K562 (cell line): Measurements from ENCODE around the gene LYSMD4. TPM values are rescaled to one million over a fixed set of nuclear protein-coding genes. Genes with fewer than 3 reads are reported as not detected.

Experiments used
- ATAC-seq: fragments of 200-7000 bp; cut with Tn5 transposase; 3 replicates; pipeline ENCODE4 v1.9.1; 2020; ENCODE audit warnings: moderate library complexity
- BruUV-seq: library from RNA; stranded (reverse); fragments of 400-500 nt; replicated peaks from 2 replicates; lab custom pipeline; 2021; lab: Mats Ljungman, UMichigan
- CTCF ChIA-PET: fragments of 300-600 bp; formaldehyde crosslinking; extraction: SDS; loops from one replicate; lab custom pipeline; 2021; ENCODE audit warnings: low intra/inter-chr PET ratio; lab: Yijun Ruan, JAX
- POLR2A ChIA-PET: fragments of 300-600, 350-650 bp; sonication (Branson Sonifier 250); formaldehyde crosslinking; extraction: SDS; loops from one replicate; lab custom pipeline; 2021; ENCODE audit warnings: antibody characterized with exemption, inconsistent platforms; lab: Yijun Ruan, JAX
- DNase-seq, 4 experiments: peaks; one replicate each; pipeline versions ENCODE4 v3.0.0 to v3.0.0-alpha.2; 2011 to 2018; ENCODE audit warnings: low spot score in 3 of 4, mixed read lengths in 3 of 4; ENCODE audit errors: extremely low read depth in 1 of 4
- FAIRE-seq: peaks from 2 replicates; lab custom pipeline; 2011; peaks lifted over from hg19 to GRCh38; lab: Jason Lieb, UNC
- H2AFZ ChIP-seq: 2 replicates; pipeline ENCODE4 v1.6.0; 2011; ENCODE audit warnings: low read depth, low read length, control low read depth, inconsistent platforms
- H3K27ac ChIP-seq: fragments of 200-600 bp; 3 replicates; pipeline ENCODE4 v1.8.0; 2011; ENCODE audit warnings: low read depth, mild to moderate bottlenecking, control low read depth, inconsistent platforms, low read length, moderate library complexity, mixed read lengths; ENCODE audit errors: extremely low read depth
- H3K27me3 ChIP-seq, 2 experiments: fragments of 300-600 bp in 1 of 2; 2 replicates in 1 of 2; 3 replicates in 1 of 2; pipeline versions ENCODE4 v1.6.0 to v1.8.0; 2011; ENCODE audit warnings: inconsistent platforms in 2 of 2, low read length in 2 of 2, mild to moderate bottlenecking in 1 of 2, mixed read lengths in 1 of 2, moderate library complexity in 1 of 2; ENCODE audit not compliant: control insufficient read depth in 2 of 2, insufficient read depth in 2 of 2
- H3K36me3 ChIP-seq: fragments of 300-600 bp; 3 replicates; pipeline ENCODE4 v1.8.0; 2011; ENCODE audit warnings: mild to moderate bottlenecking, low read length, inconsistent platforms; ENCODE audit not compliant: control insufficient read depth, insufficient read depth
- H3K4me1 ChIP-seq, 2 experiments: fragments of 200-600 bp in 1 of 2; replicated peaks in 1 of 2; 2 replicates in 1 of 2; 3 replicates in 1 of 2; pipeline versions ENCODE4 v1.5.1 to v1.8.0; 2011; ENCODE audit warnings: inconsistent platforms in 2 of 2, low read length in 2 of 2, mild to moderate bottlenecking in 1 of 2, mixed read lengths in 1 of 2, moderate library complexity in 1 of 2; ENCODE audit not compliant: control insufficient read depth in 2 of 2, insufficient read depth in 2 of 2
- H3K4me2 ChIP-seq: 2 replicates; pipeline ENCODE4 v1.6.1; 2011; ENCODE audit warnings: low read length, control low read depth, inconsistent platforms, mixed read lengths; ENCODE audit not compliant: insufficient read depth
- H3K4me3 ChIP-seq: fragments of 200-600 bp; sonication (generic), shearing (Covaris generic); 2 replicates; pipeline ENCODE4 v1.5.1; 2016; ENCODE audit warnings: control low read depth, inconsistent platforms
- H3K79me2 ChIP-seq: fragments of 200-600 bp; 3 replicates; pipeline ENCODE4 v1.8.0; 2011; ENCODE audit warnings: low read length, inconsistent platforms; ENCODE audit not compliant: control insufficient read depth, insufficient read depth
- H3K9ac ChIP-seq, 2 experiments: 2 replicates each; pipeline versions ENCODE4 v1.6.0 to v1.6.1; 2011; ENCODE audit warnings: low read depth in 2 of 2, low read length in 2 of 2, control low read depth in 1 of 2, inconsistent platforms in 1 of 2, mild to moderate bottlenecking in 1 of 2, mixed read lengths in 1 of 2; ENCODE audit not compliant: insufficient read depth in 1 of 2
- H3K9me1 ChIP-seq: one replicate; pipeline ENCODE4 v1.6.0; 2011; ENCODE audit warnings: inconsistent platforms, mild to moderate bottlenecking, low read length, moderate library complexity; ENCODE audit not compliant: control insufficient read depth, insufficient read depth
- H3K9me3 ChIP-seq: replicated peaks from 2 replicates; pipeline ENCODE4 v1.5.1; 2011; ENCODE audit warnings: low read depth, low read length, inconsistent platforms; ENCODE audit not compliant: control insufficient read depth, insufficient read depth
- H4K20me1 ChIP-seq: replicated peaks from 2 replicates; pipeline ENCODE4 v1.6.1; 2011; ENCODE audit warnings: low read length, inconsistent platforms, mixed read lengths; ENCODE audit not compliant: control insufficient read depth, insufficient read depth
- CC2D1A ChIP-seq: fragments of 450-650 bp; IDR thresholded peaks from 2 replicates; pipeline ENCODE4 v1.6.1; 2017; ENCODE audit warnings: mild to moderate bottlenecking
- E2F5 ChIP-seq: sonication (generic); formaldehyde crosslinking; IDR thresholded peaks from 2 replicates; pipeline ENCODE4 v1.8.0; 2022; ENCODE audit warnings: mild to moderate bottlenecking, missing genetic modification reagents
- GATA2 ChIP-seq: sonication (generic); formaldehyde crosslinking; IDR thresholded peaks from 2 replicates; pipeline ENCODE4 v1.4.0; 2020; ENCODE audit warnings: mild to moderate bottlenecking, missing genetic modification reagents
- MCM7 ChIP-seq, 2 experiments: fragments of 450-650 bp; IDR thresholded peaks; 2 replicates each; pipeline ENCODE4 v1.6.1; 2016 to 2018
- MXI1 ChIP-seq: IDR thresholded peaks from 2 replicates; pipeline ENCODE4 v1.6.1; 2011; ENCODE audit warnings: low read depth, mild to moderate bottlenecking, improper control_type of control experiment, low read length
- NFYB ChIP-seq: IDR thresholded peaks from 2 replicates; pipeline ENCODE4 v1.6.1; 2011; ENCODE audit warnings: mild to moderate bottlenecking, moderate library complexity; ENCODE audit not compliant: insufficient read length; ENCODE audit errors: extremely low read depth
- POU5F1 ChIP-seq: fragments of 150-350 bp; IDR thresholded peaks from 2 replicates; pipeline ENCODE4 v1.6.1; 2014; ENCODE audit warnings: borderline replicate concordance, low read length, low read depth, mild to moderate bottlenecking; ENCODE audit not compliant: partially characterized antibody
- PRPF4 ChIP-seq: fragments of 200-400 bp; formaldehyde crosslinking; IDR thresholded peaks from one replicate; pipeline ENCODE4 v1.6.1; 2017; ENCODE audit warnings: low read length, low read depth, mild to moderate bottlenecking; ENCODE audit not compliant: insufficient read depth, poor library complexity, severe bottlenecking
- SAFB2 ChIP-seq: fragments of 200-400 bp; formaldehyde crosslinking; IDR thresholded peaks from 2 replicates; pipeline ENCODE4 v1.6.1; 2018; ENCODE audit warnings: borderline replicate concordance, low read length, low read depth, moderate library complexity; ENCODE audit not compliant: severe bottlenecking
- SMAD4 ChIP-seq: fragments of 250-450 bp; sonication (Bioruptor Pico); conservative IDR thresholded peaks from 2 replicates; pipeline ENCODE4 v1.8.0; 2021; ENCODE audit warnings: inconsistent platforms, mild to moderate bottlenecking, moderate library complexity
- SMARCA4 ChIP-seq: fragments of 450-650 bp; IDR thresholded peaks from 2 replicates; pipeline ENCODE4 v1.6.1; 2016
- YBX1 ChIP-seq: fragments of 450-650 bp; IDR thresholded peaks from 2 replicates; pipeline ENCODE4 v1.7.1; 2016; ENCODE audit warnings: mild to moderate bottlenecking
- ZNF23 ChIP-seq: fragments of 250-450 bp; sonication (Bioruptor Pico); IDR thresholded peaks from 2 replicates; pipeline ENCODE4 v1.4.0; 2020; ENCODE audit warnings: mild to moderate bottlenecking
- ZNF274 ChIP-seq: IDR thresholded peaks from 2 replicates; pipeline ENCODE4 v1.6.1; 2011; ENCODE audit warnings: low read depth, mild to moderate bottlenecking, low read length, moderate library complexity, borderline replicate concordance
- ZNF583 ChIP-seq: fragments of 250-450 bp; sonication (Bioruptor Pico); IDR thresholded peaks from 2 replicates; pipeline ENCODE4 v1.4.0; 2020
- WGBS: fragments of 100-300 bp; shearing (Covaris generic); methylation state at CpG from one replicate; pipeline ENCODE4 v1.1.6; 2016; ENCODE audit warnings: low coverage, mixed read lengths; ENCODE audit not compliant: insufficient coverage; ENCODE audit errors: missing lambda C conversion rate; 5-methylcytosine and 5-hydroxymethylcytosine counted together
- in situ Hi-C: fragments of 300-500 bp; cut with MboI; formaldehyde crosslinking; loops from 4 replicates; pipeline ENCODE4 v1.15.0; 2018; ENCODE audit warnings: inconsistent platforms, mixed read lengths
- intact Hi-C: fragments of 100-400 bp; cut with micrococcal nuclease; formaldehyde crosslinking; loops from 2 replicates; pipeline ENCODE4 v1.14.2; 2022
- polyA plus RNA-seq, 8 experiments: library from polyadenylated mRNA; depleted of rRNA in 4 of 8; stranded (reverse) in 5 of 8; unstranded in 3 of 8; fragments of >200 nt; fragmentation: Nextera tagmentation in 2 of 8; fragmentation: Illumina TruSeq in 1 of 8; extraction: Ambion mirVana in 2 of 8; extraction: Trizol in 1 of 8; gene quantifications; 2 replicates each; pipeline versions ENCODE4 v1.2.1 to v1.2.3, GENCODE V29; 2011 to 2014; ENCODE audit warnings: inconsistent platforms in 1 of 8, missing spikeins in 1 of 8
- total RNA-seq, 7 experiments: library from RNA; depleted of rRNA in 6 of 7; stranded (reverse); fragments of >200 nt in 6 of 7; fragmentation: Illumina TruSeq in 2 of 7; extraction: Trizol in 2 of 7; gene quantifications; 2 replicates each; pipeline versions ENCODE4 v1.2.1 to v1.2.3, GENCODE V29; 2011 to 2021; ENCODE audit warnings: low replicate concordance in 1 of 7
- TF ChIP-seq, protein P1 (sequence below): fragments of 450-650 bp; IDR thresholded peaks from 2 replicates; pipeline ENCODE4 v1.6.1; 2016; ENCODE audit warnings: antibody characterized with exemption

LYSMD4 gene
- total and polyA plus RNA-seq, 9 of the 15 experiments (the other 6 are each of a cell fraction or from before 2014, with no cell fraction given): 0.46 to 3.1 (median 2.0) TPM

DNA sequence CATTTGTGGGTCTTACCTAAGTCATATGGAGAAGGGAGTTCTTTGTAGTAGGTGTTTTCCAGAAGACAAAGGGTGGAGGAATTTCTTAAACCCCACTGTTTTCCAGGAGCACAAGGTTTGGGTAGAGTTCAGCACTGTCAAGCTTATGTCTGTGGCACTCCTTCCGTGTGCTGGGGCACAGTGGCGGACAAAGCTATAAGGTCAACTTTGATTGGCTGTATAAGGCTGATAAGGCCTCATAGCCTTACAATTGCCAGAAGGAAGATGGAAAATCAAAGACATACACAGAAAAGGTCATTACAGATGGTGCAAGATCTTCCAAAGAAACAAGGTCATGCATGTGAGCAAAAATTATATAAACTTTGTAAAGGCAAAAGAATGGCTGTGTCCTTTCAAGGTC, 3.5 kb upstream of the LYSMD4 start (continued):
- TF ChIP-seq SMARCA4: no peak
- no peak for TF ChIP-seq PRPF4

GRCh38 chr15:99735868-99736267, 2.6 kb upstream of the LYSMD4 start:
- in situ Hi-C loops: loop anchor here (25.0 kb wide), 1 partner anchor 449 kb away; no protein-coding TSS in a partner anchor
- TF ChIP-seq ZNF274 (no peak), SMAD4 (no peak), ZNF583 (CRISPR knock-in tag) (no peak), SAFB2 (no peak), MCM7 (IDR thresholded peaks at IDR 0.05) (no peak), CC2D1A (no peak), E2F5 (CRISPR knock-in tag) (no peak), POU5F1 (no peak), YBX1 (no peak), NFYB (no peak), ZNF23 (CRISPR knock-in tag) (no peak), GATA2 (CRISPR knock-in tag) (no peak), MXI1 (no peak)
- TF ChIP-seq, protein P1, sequence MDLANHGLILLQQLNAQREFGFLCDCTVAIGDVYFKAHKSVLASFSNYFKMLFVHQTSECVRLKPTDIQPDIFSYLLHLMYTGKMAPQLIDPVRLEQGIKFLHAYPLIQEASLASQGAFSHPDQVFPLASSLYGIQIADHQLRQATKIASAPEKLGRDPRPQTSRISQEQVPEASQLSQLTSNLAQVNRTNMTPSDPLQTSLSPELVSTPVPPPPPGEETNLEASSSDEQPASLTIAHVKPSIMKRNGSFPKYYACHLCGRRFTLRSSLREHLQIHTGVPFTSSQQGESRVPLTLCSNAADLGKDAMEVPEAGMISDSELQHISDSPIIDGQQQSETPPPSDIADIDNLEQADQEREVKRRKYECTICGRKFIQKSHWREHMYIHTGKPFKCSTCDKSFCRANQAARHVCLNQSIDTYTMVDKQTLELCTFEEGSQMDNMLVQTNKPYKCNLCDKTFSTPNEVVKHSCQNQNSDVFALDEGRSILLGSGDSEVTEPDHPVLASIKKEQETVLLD: no peak
- no TSS peak for BruUV-seq
- Histone ChIP-seq H3K79me2 (no peaks in the 10 kb centered on the region), H3K4me1 (peaks cover 5 to 19% of the 10 kb centered on the region in 2 experiments; a peak in 3 of 5 replicates), H3K36me3 (no peaks in the 10 kb centered on the region), H3K4me3 (no peak overlapping the region), H3K4me2 (no peak overlapping the region), H3K9me3 (no peaks in the 10 kb centered on the region), H2AFZ (no peak overlapping the region), H3K27me3 (peaks cover 0 to 5% of the 10 kb centered on the region in 2 experiments; a peak in 1 of 5 replicates), H3K27ac (no peak overlapping the region), H3K9ac (no peak overlapping the region), H4K20me1 (no peaks in the 10 kb centered on the region), H3K9me1 (no peaks in the 10 kb centered on the region)
- POLR2A ChIA-PET: no interaction called here
- 17% methylated on average over 4 of the region's 4 CpGs for WGBS
- ATAC-seq: no peak
- DNase-seq: no peak
- CTCF ChIA-PET: no interaction called here
- intact Hi-C loops: no loop called here
- FAIRE-seq: no peak
